HG03060 (cell line): ENCODE results near the gene NOSTRIN.
"Not testable (repeated sequence)": the region's sequence is repeated elsewhere in the genome, so short reads cannot be mapped to it uniquely, and the experiment has no call there.

Source experiments
- ATAC-seq: cut with Tn5 transposase; IDR thresholded peaks from one replicate; pipeline ENCODE4 v1.9.1; 2021; ENCODE audit warnings: low read depth, moderate number of reproducible peaks; ENCODE audit not compliant: unreplicated experiment

NOSTRIN gene

GRCh38 chr2:168867164-168867563 lies 64.7 kb downstream of the NOSTRIN start:
- not testable (repeated sequence) for ATAC-seq

DNA sequence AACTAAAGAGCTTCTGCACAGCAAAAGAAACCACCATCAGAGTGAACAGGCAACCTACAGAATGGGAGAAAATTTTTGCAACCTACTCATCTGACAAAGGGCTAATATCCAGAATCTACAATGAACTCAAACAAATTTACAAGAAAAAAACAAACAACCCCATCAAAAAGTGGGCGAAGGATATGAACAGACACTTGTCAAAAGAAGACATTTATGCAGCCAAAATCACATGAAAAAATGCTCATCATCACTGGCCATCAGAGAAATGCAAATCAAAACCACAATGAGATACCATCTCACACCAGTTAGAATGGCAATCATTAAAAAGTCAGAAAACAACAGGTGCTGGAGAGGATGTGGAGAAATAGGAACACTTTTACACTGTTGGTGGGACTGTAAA lies 67.9 kb downstream of the NOSTRIN start:
- not testable (repeated sequence) for ATAC-seq

GRCh38 chr2:168870824-168871223 lies 68.4 kb downstream of the NOSTRIN start:
- not testable (repeated sequence) for ATAC-seq

GRCh38 chr2:168874368-168875054 lies 72.1 kb downstream of the NOSTRIN start:
- no peak for ATAC-seq

DNA sequence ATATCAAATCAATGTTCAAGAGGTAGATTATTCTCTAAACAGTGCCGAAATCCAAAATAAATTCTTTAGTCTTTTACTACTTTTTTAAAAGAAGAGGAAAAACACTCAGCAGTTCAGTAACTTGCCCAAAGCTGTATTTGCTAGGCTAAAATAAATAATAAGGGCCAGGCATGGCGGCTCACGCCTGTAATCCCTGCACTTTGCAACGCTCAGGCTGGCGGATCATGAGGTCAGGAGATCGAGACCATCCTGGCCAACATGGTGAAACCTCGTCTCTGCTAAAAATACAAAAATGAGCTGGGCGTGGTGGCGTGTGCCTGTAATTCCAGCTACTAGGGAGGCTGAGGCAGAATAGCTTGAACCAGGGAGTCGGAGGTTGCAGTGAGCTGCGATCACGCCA lies 79.7 kb downstream of the NOSTRIN start:
- not testable (repeated sequence) for ATAC-seq

DNA sequence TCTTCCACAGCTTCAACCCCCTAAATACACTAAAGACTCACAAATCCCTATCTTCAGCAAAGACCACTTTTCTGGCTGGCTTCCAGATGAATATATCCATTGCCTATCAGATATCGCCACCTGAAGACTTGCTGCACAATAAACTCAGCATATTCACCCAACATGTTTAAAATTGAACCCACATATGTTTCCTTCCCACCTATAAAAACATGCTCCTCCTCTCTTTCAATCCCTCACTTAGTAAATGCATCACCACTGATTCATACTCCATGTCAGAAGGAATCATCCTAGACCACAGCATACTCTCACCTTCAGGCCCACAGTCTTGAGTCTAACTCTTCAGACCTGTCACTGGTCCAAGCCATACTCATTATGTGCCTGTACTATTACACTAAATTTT lies 82.5 kb downstream of the NOSTRIN start:
- no peak for ATAC-seq

- no peak for ATAC-seq
Observed at GRCh38 chr2:168889635-168890005, 87.2 kb downstream of the NOSTRIN start.

GRCh38 chr2:168890006-168890782 lies 87.8 kb downstream of the NOSTRIN start, which contains the start of gene SPC25:
SPC25 (minus strand) TSS chr2:168890430; CDS start chr2:168889519, 911 bp downstream.
- ATAC-seq = peak; percentile 100

GRCh38 chr2:168892327-168892726 lies 89.9 kb downstream of the NOSTRIN start:
- ATAC-seq = no peak

- no peak for ATAC-seq
Observed at GRCh38 chr2:168894101-168894500, 91.7 kb downstream of the NOSTRIN start.

DNA sequence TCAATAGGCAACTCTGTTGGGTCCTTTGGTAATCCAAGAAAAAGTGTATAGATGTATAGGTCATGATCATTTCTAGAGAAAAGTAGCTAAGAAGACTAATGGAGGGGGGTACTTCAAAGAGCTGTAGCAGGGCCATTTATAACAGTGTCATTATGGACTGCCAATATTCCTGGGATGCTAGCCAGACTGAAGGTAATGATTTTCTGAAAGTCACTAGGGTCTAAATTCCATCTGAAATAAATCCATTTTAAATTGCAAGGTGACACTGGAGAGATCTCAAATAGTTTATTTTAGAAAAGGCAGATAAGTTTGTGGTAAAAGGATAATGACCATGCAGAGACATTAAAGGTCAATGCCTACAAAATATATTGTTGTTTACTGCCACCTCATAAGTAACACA lies 92.3 kb downstream of the NOSTRIN start:
- ATAC-seq = no peak

GRCh38 chr2:168895771-168896170 lies 93.3 kb downstream of the NOSTRIN start:
- no peak for ATAC-seq

DNA sequence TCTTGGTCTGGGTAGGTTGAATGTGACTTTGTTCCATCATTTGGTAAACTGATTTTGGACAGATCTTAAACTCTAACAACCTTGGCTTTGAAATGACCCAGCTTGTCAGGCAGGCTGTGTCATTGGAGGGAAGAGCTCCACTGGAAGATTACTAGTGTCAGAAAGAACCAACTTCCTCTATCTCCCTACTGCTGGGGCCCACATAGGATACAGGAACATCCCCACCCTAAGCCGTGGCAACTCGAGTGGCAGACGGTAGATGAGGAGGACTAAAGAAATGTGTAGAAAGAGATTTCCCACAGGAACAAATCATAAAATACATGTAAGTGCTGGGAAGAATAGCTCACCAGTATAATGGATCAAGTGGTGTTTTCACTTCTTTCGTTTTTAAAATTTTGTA lies 94.3 kb downstream of the NOSTRIN start:
- no peak for ATAC-seq

- no peak for ATAC-seq
Observed at GRCh38 chr2:168897449-168897848, 95.0 kb downstream of the NOSTRIN start.

GRCh38 chr2:168901003-168901402 lies 98.6 kb downstream of the NOSTRIN start, which contains the start of gene G6PC2:
G6PC2 (plus strand) TSS chr2:168901291; CDS start chr2:168901332, 41 bp downstream.
- no peak for ATAC-seq

DNA sequence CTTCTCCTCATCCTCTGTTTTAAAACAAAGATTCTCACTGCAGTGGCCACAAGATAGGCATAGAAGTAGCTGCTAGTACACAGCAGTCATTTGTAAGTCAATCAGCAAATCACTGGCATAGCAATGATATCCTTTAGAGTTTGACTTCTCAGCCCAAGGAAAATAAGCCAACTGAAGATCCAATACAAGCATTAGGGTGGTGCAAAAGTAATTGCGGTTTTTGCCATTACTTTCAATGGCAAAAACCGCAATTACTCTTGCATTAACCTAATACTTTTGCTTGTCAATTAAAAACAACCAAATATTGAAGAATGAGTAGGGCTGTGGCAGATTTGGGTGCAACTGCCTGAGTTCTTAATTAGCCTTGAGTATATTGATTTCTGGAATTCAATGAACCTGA lies 101.5 kb downstream of the NOSTRIN start:
- no peak for ATAC-seq

DNA sequence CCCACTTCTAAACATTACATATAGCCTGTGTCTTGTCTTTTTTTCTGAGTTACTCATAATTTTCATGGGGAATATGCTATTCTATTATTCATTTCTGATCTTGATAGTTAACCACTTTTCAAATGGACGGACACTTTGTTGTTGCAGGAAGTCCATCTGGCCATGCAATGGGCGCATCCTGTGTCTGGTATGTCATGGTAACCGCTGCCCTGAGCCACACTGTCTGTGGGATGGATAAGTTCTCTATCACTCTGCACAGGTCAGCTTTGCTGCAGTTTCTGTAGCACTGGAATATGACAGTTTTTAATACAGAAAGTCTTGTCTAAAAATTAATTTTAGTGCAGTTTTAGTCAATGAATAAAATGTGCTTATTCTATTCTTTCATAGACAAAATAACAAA lies 101.9 kb downstream of the NOSTRIN start:
- no peak for ATAC-seq

GRCh38 chr2:168907940-168908662 lies 105.7 kb downstream of the NOSTRIN start:
- ATAC-seq = no peak

DNA sequence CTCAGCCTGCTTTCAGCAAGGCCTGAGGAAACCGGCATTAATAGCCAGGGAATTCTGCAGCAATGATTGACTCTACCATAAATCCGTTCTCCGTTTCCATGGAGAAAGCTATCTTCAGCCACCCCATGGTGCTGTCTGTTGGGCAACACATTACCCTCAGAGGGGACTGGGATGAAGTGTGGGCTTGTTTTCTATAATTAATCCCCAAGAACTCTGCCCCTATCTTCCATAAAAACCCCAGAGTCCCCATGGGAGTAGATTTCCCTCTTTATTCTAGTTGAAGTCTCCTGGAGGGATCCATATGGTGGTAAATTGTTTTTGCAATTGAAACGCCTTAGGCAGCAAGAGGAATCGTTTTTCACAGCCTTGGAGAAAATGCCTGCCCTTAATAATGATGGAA lies 107.9 kb downstream of the NOSTRIN start:
- no peak for ATAC-seq

GRCh38 chr2:168912466-168912865 lies 110.0 kb downstream of the NOSTRIN start:
- ATAC-seq = no peak

DNA sequence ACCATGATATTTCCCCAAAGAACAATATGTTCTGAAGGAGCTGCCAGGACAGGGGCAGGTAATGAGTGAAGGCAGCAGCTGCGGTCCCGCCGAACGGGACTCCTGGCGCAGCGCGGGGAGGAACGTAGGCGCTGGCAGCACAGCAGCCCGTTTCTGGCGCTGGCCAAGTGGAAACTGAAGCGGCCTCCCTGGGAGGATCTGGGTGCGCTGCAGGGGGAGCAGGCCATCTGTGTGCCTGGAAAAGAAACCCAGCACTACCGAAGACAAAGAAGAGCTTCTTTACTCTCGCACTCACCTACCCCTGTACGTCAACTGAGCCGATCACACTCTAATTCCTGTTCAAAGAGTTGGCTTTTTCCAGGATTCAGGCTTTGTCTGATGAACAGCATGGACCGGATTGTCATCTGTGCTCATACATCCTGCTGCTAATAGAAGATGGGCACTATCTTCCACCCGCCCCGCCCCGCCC lies 110.5 kb downstream of the NOSTRIN start:
- ATAC-seq = no peak
